Lower leg skin (tissue), 4 donors: Measurements from ENCODE around the gene NRAS. TPM values are rescaled to one million over a fixed set of nuclear protein-coding genes. Genes with fewer than 3 reads are reported as not detected.

Source experiments
- DNase-seq, 2 donors: peaks; one replicate each; pipeline ENCODE4 v3.0.0-alpha.2; 2019; ENCODE audit warnings: low spot score in 2 of 2
- H3K4me3 ChIP-seq: fragments of 200-600 bp; sonication (generic); 2 replicates; pipeline ENCODE4 v1.5.1; 2017; ENCODE audit warnings: mild to moderate bottlenecking, low read depth; ENCODE audit not compliant: poor library complexity, severe bottlenecking
- POLR2A ChIP-seq, 2 donors: fragments of 450-650 bp; IDR thresholded peaks; one replicate each; pipeline ENCODE4 v1.6.1; 2016 to 2017; ENCODE audit warnings: antibody characterized with exemption in 2 of 2, mild to moderate bottlenecking in 1 of 2, moderate library complexity in 1 of 2
- WGBS, 2 donors: methylation state at CpG; one replicate each; pipeline ENCODE4 v1.1.5; 2018; 5-methylcytosine and 5-hydroxymethylcytosine counted together
- intact Hi-C: fragments of 100-400 bp; cut with DNase I; formaldehyde crosslinking; loops from one replicate; pipeline ENCODE4 v1.15.0; 2023; ENCODE audit warnings: low total_unique reads
- total RNA-seq, 4 donors: library from RNA; depleted of rRNA; stranded (reverse); fragments of >200 nt; gene quantifications; one replicate each; pipeline ENCODE4 v1.1.0, GENCODE V29; 2016
- TF ChIP-seq, protein P1 (sequence below), 3 donors: fragments of 450-650 bp; IDR thresholded peaks; one replicate each; pipeline ENCODE4 v1.5.1; 2016; ENCODE audit warnings: antibody characterized with exemption in 3 of 3, mild to moderate bottlenecking in 3 of 3, moderate library complexity in 2 of 3

The NRAS gene
- total RNA-seq, 4 donors from 2014 or later = 19.6 to 40.0 (median 33.2) TPM

DNA sequence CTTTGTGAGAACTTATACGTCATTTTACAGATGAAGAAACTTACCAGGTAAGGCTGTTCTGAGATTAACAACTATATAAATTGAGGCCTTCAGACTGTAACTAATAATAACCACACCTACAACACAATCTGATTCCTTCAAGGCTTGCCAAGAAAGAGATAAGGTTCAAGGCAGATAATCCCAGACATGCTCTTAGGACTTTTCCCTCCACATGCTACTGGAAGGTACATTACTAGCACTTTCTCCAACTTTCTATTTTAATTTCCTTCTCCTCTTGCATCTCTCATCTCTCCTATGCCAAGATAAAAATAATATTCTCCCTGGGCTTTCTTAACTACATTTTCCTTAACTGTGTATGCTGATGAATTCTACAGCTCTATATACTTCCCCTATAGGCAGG lies 18.9 kb upstream of the NRAS start:
- intact Hi-C loops = no loop called here
- no peak for DNase-seq

GRCh38 chr1:114729782-114730181 lies 13.2 kb upstream of the NRAS start:
- intact Hi-C loops = no loop called here
- 94 to 100% methylated on average over 1 of the region's 1 CpG for WGBS, 2 donors
- H3K4me3 ChIP-seq = no peak overlapping the region
- DNase-seq = no peak
- TF ChIP-seq POLR2A (IDR thresholded peaks at IDR 0.05) = no peak
- TF ChIP-seq, protein P1, sequence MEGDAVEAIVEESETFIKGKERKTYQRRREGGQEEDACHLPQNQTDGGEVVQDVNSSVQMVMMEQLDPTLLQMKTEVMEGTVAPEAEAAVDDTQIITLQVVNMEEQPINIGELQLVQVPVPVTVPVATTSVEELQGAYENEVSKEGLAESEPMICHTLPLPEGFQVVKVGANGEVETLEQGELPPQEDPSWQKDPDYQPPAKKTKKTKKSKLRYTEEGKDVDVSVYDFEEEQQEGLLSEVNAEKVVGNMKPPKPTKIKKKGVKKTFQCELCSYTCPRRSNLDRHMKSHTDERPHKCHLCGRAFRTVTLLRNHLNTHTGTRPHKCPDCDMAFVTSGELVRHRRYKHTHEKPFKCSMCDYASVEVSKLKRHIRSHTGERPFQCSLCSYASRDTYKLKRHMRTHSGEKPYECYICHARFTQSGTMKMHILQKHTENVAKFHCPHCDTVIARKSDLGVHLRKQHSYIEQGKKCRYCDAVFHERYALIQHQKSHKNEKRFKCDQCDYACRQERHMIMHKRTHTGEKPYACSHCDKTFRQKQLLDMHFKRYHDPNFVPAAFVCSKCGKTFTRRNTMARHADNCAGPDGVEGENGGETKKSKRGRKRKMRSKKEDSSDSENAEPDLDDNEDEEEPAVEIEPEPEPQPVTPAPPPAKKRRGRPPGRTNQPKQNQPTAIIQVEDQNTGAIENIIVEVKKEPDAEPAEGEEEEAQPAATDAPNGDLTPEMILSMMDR (IDR thresholded peaks at IDR 0.05) = no peak

More for the DNA sequence above, 18.9 kb upstream of the NRAS start:
- WGBS, 2 donors = 83 to 95% methylated on average over 1 of the region's 1 CpG
- TF ChIP-seq, protein P1 (IDR thresholded peaks at IDR 0.05) = no peak
- no peak for TF ChIP-seq POLR2A (IDR thresholded peaks at IDR 0.05)
- no peak overlapping the region for H3K4me3 ChIP-seq

DNA sequence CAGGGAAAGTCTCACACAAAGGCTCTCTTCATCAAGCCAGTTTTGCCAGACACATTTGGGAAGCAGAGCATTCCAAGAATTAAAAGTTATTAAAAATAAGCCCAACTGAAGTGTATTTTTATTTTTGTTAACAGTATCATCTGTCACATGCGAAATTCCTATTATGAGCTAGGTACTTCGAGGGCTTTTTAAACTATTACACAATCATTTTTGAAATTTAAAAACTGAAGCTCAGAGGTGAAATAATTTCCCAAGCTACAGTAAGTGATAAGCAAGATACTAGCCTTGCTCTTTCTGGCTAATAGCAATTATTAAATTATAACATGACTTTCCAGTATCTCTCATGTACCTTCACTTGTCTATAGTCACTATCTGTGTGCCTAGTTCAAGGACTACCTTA lies 12.0 kb upstream of the NRAS start:
- no peak for TF ChIP-seq POLR2A (IDR thresholded peaks at IDR 0.05)
- TF ChIP-seq, protein P1 (IDR thresholded peaks at IDR 0.05) = no peak
- no peak for DNase-seq
- intact Hi-C loops = no loop called here
- WGBS, 2 donors = 89 to 91% methylated on average over 2 of the region's 2 CpGs
- no peak overlapping the region for H3K4me3 ChIP-seq

DNA sequence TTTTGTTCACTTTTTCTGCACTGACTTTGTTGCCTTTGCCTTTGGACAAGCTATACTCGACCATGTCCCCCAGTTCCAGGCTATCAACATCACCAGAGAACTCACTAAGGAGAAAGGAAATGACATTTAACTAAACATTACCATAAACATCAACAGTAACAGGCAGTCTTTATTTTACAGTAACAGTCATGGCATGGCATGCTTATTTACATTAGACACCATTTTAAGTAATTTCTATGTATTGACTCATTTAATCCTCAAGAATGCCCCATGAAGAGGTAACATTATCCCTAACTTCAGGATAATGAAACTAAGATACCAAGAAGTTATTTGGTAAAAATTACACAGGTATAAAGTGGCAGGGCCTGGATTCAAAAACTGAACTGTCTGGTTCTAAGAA lies 8.7 kb upstream of the NRAS start:
- intact Hi-C loops = no loop called here
- no peak for DNase-seq
- no peak overlapping the region for H3K4me3 ChIP-seq
- 87% methylated on average over 1 of the region's 1 CpG for WGBS, 2 donors
- no peak for TF ChIP-seq POLR2A (IDR thresholded peaks at IDR 0.05)
- TF ChIP-seq, protein P1 (IDR thresholded peaks at IDR 0.05) = no peak

DNA sequence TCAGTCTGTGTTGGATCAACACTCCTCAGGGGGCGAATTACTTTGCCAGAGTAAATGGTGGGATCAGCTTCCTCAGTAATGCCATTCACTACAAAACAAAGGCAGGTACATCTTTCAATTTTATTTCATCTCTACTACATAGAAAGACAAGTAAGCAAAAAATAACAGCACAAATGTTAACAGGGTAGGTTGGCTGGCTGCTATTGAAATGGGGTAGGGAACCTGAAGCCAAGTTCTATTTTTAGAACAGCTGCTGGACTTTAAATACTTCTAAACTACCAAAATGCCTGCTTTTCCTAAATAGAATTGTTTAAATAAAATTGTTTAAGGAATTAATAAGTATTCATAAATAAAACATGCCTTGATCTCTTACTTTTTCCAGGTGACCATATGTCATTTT lies 7.3 kb upstream of the NRAS start:
- no peak overlapping the region for H3K4me3 ChIP-seq
- TF ChIP-seq POLR2A (IDR thresholded peaks at IDR 0.05) = no peak
- TF ChIP-seq, protein P1 (IDR thresholded peaks at IDR 0.05) = no peak
- 100% methylated on average over 1 of the region's 1 CpG for WGBS, 2 donors
- intact Hi-C loops = no loop called here
- no peak for DNase-seq

GRCh38 chr1:114723457-114723856 lies 6.9 kb upstream of the NRAS start:
- H3K4me3 ChIP-seq = no peak overlapping the region
- no peak for DNase-seq
- TF ChIP-seq, protein P1 (IDR thresholded peaks at IDR 0.05) = no peak
- TF ChIP-seq POLR2A (IDR thresholded peaks at IDR 0.05) = no peak
- WGBS, 2 donors = 0% methylated on average over 1 of the region's 1 CpG
- intact Hi-C loops = no loop called here
